Erythroblast (primary cell): ENCODE measurements around the gene DAZAP1.

ENCODE experiments used
- GATA1 ChIP-seq: IDR thresholded peaks from 2 replicates; pipeline ENCODE4 v1.6.1; 2011; ENCODE audit warnings: low read depth, mild to moderate bottlenecking, control low read depth, low read length, moderate library complexity
- POLR2A ChIP-seq: IDR thresholded peaks from 2 replicates; pipeline ENCODE4 v1.6.1; 2011; ENCODE audit warnings: mild to moderate bottlenecking, low read length

DNA sequence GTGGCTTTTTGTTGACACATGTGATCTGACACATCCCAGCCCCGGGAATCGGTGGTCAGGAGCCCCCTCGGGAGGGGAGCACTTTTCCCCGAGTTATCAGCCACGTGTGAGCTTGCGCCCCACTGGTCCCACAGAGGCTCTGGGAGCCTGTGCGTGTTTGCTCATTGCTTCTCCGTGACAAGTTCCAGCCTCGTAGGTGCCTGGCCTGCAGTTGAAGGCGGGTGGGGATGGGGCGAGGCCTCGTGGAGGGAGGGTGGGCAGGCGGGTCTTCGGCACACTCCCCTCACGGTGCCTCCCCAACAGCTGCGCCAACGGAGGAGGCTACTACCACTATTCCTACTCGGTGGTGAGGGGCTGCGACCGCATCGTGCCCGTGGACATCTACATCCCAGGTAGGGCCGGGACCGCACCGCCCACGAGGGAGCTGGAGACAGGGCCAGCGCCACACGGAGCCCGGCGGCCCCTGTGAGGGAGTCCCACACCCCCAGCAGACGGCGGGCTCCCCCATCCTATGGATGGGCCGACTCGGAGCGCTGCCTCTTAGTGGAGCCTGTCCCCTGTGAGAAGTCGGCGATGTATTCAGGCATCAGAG, 14.4 kb upstream of the DAZAP1 start:
- TF ChIP-seq POLR2A = no peak
- no peak for TF ChIP-seq GATA1
